Measurements from ENCODE around the gene LHCGR. TPM values are rescaled to one million over a fixed set of nuclear protein-coding genes. Genes with fewer than 3 reads are reported as not detected.
A peak's percentile ranks its signal among the peaks of the same experiment; 100 is the strongest.
"Not testable (repeated sequence)": the region's sequence is repeated elsewhere in the genome, so short reads cannot be mapped to it uniquely, and the experiment has no call there.

Gene LHCGR
- total RNA-seq, 2 experiments from 2014 or later = not detected

DNA sequence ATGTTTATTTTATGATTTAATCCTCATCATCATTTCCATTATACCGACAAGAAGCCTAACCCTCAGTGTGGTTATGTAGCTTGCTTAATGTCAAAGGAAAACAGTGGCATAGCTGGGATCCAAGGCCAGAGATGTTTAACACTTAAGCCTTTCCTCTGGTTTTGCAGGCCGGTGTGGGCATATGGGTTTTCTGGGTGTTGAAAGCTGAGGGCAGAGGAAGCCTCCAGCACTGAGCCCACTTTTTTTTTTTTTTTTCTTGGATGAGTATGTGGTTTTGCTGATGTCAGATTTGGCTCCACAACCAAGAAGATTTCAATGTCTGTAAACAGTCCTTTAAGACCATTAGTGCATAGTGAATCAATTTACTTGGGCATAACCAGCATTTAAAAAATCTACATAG, 41.3 kb downstream of the LHCGR start:
- POLR2A ChIA-PET = no interaction called here
- CTCF ChIA-PET = no interaction called here
- H3K36me3 Mint-ChIP-seq (ENCODE audit: low read depth) = no peaks in the 10 kb centered on the region
- no peak overlapping the region for H3K4me3 Mint-ChIP-seq
- no peak for DNase-seq
- H3K9me3 Mint-ChIP-seq = no peaks in the 10 kb centered on the region
- H3K4me1 Mint-ChIP-seq = peaks cover 6% of the 10 kb centered on the region
- no peak overlapping the region for H3K27ac Mint-ChIP-seq
- H3K27me3 Mint-ChIP-seq = no peaks in the 10 kb centered on the region

DNA sequence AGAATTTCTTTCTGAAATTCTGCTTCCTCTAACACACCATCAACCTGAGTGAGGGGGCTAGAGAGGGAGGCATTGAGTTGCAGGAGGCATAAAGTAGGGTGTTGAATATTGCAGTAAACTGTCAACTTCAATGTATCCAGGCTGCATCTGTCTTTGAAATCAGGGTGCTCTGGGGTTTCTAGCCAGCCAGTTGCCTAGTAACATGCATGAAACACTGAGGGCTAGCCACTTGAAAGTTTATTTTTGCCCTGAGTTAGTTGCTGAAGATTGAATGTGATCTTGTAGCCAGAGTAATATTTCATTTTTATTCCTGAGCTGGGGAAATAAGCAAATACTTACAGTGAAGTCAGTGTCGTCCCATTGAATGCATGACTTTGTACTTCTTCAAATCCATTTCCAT, 41.9 kb downstream of the LHCGR start:
- ChIA-PET POLR2A (no interaction called here), CTCF (no interaction called here)
- Mint-ChIP-seq H3K36me3 (ENCODE audit: low read depth) (no peaks in the 10 kb centered on the region), H3K4me1 (peaks cover 6% of the 10 kb centered on the region), H3K4me3 (no peak overlapping the region), H3K27ac (peak overlapping the region; percentile 60), H3K9me3 (no peaks in the 10 kb centered on the region), H3K27me3 (no peaks in the 10 kb centered on the region)
- DNase-seq = peak; percentile 7

DNA sequence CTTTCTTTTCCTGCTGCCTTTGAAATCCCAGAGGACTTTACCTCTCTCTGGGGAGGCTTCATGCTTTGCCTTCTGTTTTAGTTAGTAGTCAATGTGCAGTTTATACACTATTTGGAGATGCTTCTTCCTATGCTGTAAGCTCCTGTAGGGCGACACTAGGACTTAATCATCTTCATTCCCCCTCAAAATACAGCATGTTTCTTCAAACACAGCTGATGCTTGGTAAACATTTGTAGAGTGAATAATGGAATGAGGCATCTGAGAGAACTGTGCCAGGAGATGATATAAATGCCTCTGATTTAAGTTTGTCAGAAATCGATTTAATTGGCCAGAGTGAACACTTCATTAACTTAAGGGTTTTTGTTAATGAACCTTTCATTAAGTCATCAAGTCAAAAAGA, 43.4 kb downstream of the LHCGR start:
- no peaks in the 10 kb centered on the region for H3K27me3 Mint-ChIP-seq
- no peaks in the 10 kb centered on the region for H3K36me3 Mint-ChIP-seq (ENCODE audit: low read depth)
- DNase-seq = no peak
- H3K4me3 Mint-ChIP-seq = no peak overlapping the region
- H3K27ac Mint-ChIP-seq = no peak overlapping the region
- no peaks in the 10 kb centered on the region for H3K9me3 Mint-ChIP-seq
- CTCF ChIA-PET = no interaction called here
- POLR2A ChIA-PET = no interaction called here
- H3K4me1 Mint-ChIP-seq = peaks cover 8% of the 10 kb centered on the region

DNA sequence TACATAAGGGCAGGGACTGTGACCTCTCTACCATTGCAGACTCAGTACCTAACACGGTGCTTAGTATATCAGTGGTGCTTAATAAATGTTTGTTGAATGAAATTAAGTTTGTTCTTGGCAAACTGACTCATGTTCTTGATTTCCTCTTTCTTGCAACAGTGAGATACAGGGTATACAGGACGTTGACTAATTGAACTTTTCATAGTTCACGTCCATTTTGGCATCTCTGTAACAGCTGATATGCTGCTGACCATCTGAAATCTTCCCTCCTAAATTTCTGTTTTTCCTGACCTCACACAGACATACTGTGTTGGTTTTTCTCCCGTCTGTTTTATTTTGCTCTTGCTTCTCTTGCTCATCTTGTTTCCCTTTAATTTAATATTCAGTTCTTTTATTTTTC, 44.2 kb downstream of the LHCGR start:
- Mint-ChIP-seq H3K27ac (no peak overlapping the region), H3K9me3 (no peaks in the 10 kb centered on the region), H3K4me1 (peaks cover 8% of the 10 kb centered on the region), H3K36me3 (ENCODE audit: low read depth) (no peaks in the 10 kb centered on the region), H3K27me3 (no peaks in the 10 kb centered on the region), H3K4me3 (no peak overlapping the region)
- DNase-seq = no peak
- CTCF ChIA-PET = no interaction called here
- POLR2A ChIA-PET = no interaction called here

DNA sequence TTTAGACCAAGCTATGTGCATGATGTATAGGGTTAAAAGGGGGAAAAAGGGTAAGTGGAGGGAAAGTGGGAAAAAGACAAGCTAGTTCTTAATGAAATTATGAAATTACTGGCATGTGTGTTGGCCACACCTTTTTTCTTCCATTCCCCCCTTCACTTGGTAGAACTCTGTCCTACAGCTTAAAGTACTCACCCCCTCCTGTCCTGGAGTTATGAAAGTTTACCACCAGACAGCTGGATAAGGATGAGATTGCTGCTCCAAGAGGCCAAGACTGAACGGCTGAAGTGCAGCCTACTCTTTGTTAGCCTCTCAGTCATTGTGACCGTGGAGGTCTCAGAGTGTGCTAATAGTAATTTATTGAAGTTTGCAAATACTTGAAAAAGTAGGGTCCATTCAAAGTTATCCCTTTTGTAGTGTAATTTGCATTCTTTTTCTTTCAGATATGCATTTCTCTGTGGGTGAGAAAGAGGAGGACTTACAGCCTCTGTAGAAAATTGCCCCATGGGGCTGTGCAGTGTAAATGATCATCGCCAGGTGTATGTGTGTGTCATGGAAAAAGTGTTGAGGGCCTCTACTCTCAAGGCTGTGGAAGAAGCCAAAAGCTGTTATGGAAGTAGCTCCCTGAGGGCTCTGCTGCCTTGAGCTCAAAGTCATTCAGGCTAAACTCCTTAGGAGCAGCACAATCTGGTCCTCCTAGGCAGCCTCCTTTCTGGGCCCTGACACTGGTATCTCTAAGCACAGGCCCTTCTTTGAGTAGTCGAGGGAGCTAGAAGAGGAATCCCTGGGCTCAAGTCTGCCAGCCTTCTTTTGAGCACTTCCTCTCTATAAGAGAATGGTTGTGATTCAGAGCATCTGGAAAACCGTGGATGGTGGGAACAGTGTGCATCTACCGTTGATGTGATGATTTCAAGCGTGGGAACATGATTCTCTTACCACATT, 46.2 kb downstream of the LHCGR start:
- peaks cover 8% of the 10 kb centered on the region for H3K4me1 Mint-ChIP-seq
- H3K27me3 Mint-ChIP-seq = no peaks in the 10 kb centered on the region
- H3K36me3 Mint-ChIP-seq (ENCODE audit: low read depth) = no peaks in the 10 kb centered on the region
- H3K9me3 Mint-ChIP-seq = no peaks in the 10 kb centered on the region
- DNase-seq = no peak
- no peak overlapping the region for H3K27ac Mint-ChIP-seq
- ChIA-PET POLR2A (no interaction called here), CTCF (no interaction called here)
- no peak overlapping the region for H3K4me3 Mint-ChIP-seq

DNA sequence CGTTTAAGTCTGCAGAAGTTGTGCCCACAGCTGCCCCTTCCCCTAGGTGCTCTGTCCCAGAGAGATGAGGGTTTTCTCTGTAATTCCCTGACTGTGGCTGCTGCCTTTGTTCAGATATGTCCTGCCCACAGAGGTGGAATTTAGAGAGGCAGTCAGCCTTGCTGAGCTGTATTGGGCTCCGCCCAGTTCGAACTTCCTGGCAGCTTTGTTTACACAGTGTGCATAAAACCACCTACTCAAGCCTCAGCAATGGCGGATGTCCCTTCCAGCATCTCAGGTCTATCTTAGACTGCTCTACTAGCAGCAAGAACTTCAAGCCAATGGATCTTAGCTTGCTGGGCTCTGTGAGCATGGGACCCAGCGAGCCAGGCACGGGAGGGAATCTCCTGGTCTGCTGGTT, 48.1 kb downstream of the LHCGR start:
- CTCF ChIA-PET = no interaction called here
- H3K4me1 Mint-ChIP-seq = peaks cover 2% of the 10 kb centered on the region
- POLR2A ChIA-PET = no interaction called here
- H3K36me3 Mint-ChIP-seq (ENCODE audit: low read depth) = no peaks in the 10 kb centered on the region
- peak overlapping the region; percentile 42 for H3K27ac Mint-ChIP-seq
- H3K27me3 Mint-ChIP-seq = no peaks in the 10 kb centered on the region
- no peaks in the 10 kb centered on the region for H3K9me3 Mint-ChIP-seq
- peak; percentile 33 for DNase-seq
- no peak overlapping the region for H3K4me3 Mint-ChIP-seq

DNA sequence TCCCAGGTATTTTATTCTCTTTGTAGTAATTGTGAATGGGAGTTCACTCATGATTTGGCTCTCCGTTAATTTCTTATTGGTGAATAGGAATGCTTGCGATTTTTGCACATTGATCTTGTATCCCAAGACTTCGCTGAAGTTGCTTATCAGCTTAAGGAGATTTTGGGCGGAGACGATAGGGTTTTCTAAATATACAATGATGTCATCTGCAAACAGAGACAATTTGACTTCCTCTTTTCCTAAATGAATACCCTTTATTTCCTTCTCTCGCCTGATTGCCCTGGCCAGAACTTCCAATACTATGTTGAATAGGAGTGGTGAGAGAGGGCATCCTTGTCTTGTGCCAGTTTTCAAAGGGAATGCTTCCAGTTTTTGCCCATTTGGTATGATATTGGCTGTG, 51.9 kb downstream of the LHCGR start:
- H3K27me3 Mint-ChIP-seq; POLR2A ChIA-PET; H3K36me3 Mint-ChIP-seq (ENCODE audit: low read depth); H3K9me3 Mint-ChIP-seq; H3K27ac Mint-ChIP-seq; DNase-seq; CTCF ChIA-PET; H3K4me3 Mint-ChIP-seq; H3K4me1 Mint-ChIP-seq: not testable (repeated sequence)

DNA sequence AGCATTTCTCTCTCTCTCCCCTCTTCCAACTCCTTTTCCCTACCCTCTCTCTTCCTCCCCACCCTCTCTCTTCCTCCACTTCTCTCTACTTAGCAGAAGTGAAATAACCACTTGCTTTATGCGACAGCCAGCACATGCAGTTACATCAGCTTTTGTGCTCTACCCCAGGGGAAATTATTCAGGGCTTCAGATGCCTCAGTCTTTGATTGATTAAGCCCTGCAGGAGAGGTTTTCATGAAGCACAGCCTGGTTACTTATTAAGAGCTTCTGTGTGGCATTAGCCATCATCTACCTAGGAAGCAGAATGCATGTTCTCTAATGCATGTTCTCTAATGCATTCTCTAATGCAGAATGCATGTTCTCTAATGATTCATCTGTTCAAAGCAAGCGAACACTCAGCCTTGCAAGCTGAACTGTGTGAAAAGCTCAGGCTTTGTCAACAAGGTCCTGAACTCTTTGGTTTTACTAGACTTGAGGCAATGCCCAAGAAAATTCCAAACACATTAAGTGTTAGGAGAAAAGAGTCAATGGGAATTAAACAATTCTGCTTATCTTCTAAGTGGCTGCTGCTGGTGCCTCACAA, 56.1 kb downstream of the LHCGR start:
- CTCF ChIA-PET = no interaction called here
- H3K4me3 Mint-ChIP-seq = no peak overlapping the region
- no peaks in the 10 kb centered on the region for H3K4me1 Mint-ChIP-seq

DNA sequence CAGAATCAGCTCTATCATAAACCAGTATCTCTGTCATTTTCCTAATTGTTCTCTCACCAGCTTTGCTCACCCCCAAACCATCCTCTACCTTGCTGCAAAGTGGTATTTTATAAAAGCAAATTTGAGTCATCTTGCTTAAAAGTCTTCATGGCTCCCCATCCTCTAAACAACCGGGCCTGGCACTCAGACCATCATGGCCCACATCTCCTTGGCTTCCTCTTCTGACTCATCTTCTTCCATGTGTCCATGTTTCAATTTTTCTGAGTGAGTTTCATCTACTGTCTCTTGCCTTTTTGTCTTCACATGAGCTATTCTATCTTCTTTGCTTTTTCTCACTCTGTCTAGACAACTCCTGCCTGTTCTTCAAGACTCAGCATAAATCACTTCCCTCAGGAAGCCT, 58.6 kb downstream of the LHCGR start:
- POLR2A ChIA-PET = no interaction called here
- no peak for DNase-seq
- Mint-ChIP-seq H3K4me1 (no peaks in the 10 kb centered on the region), H3K9me3 (no peaks in the 10 kb centered on the region), H3K27me3 (no peaks in the 10 kb centered on the region), H3K36me3 (ENCODE audit: low read depth) (no peaks in the 10 kb centered on the region), H3K4me3 (no peak overlapping the region), H3K27ac (no peak overlapping the region)
- CTCF ChIA-PET = no interaction called here

More for the DNA sequence above, 56.1 kb downstream of the LHCGR start:
- H3K36me3 Mint-ChIP-seq (ENCODE audit: low read depth) = no peaks in the 10 kb centered on the region
- DNase-seq = no peak
- no peaks in the 10 kb centered on the region for H3K27me3 Mint-ChIP-seq
- no peak overlapping the region for H3K27ac Mint-ChIP-seq
- POLR2A ChIA-PET = interaction anchor here (0.6 kb wide), 1 partner anchor 85 kb away, joined by 4 read pairs; no protein-coding TSS in a partner anchor
- H3K9me3 Mint-ChIP-seq = no peaks in the 10 kb centered on the region

DNA sequence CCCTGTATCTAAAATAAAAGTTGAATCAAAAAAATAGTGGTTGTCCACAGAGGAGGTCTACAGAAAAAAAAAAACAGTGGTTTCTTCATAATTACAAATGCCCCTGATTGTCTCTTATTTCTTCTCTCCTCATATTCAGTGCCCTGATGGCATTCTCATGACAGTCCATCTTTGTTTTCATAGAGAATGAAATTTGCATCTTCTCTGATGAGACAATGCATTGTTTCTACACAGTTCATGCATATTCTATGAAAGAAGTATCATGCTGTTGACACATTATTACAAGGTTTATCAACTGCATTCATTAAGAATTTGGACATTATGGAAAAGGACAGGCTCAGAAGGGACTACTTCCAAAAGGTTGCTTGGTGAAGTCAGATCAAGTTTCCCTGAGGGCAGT, 59.5 kb downstream of the LHCGR start:
- no peaks in the 10 kb centered on the region for H3K4me1 Mint-ChIP-seq
- ChIA-PET CTCF (no interaction called here), POLR2A (no interaction called here)
- no peak for DNase-seq
- no peak overlapping the region for H3K27ac Mint-ChIP-seq
- H3K27me3 Mint-ChIP-seq = no peaks in the 10 kb centered on the region
- H3K36me3 Mint-ChIP-seq (ENCODE audit: low read depth) = no peaks in the 10 kb centered on the region
- no peak overlapping the region for H3K4me3 Mint-ChIP-seq
- H3K9me3 Mint-ChIP-seq = no peaks in the 10 kb centered on the region

DNA sequence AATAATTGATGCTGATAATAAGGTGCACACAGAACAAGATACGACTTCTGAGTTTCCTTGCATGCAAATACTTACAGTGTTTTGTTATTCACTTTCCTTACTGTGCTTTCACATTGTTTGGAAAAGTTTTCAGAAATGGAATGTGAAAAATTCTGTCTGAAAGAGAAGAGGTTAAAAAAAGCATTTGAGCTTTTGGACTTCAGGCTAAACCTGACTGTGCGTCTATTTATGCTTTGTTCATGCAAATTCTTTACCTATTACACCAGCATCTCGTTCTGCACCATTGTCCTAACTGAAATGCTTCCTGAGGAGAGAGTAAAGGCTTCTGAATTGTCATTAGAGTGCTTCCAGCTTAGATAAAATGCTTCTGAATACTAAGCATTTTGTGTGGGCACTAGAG, 61.4 kb downstream of the LHCGR start:
- Mint-ChIP-seq H3K27me3 (no peaks in the 10 kb centered on the region), H3K4me1 (no peaks in the 10 kb centered on the region), H3K4me3 (no peak overlapping the region), H3K27ac (no peak overlapping the region), H3K9me3 (no peaks in the 10 kb centered on the region), H3K36me3 (ENCODE audit: low read depth) (no peaks in the 10 kb centered on the region)
- POLR2A ChIA-PET = no interaction called here
- CTCF ChIA-PET = no interaction called here
- no peak for DNase-seq

DNA sequence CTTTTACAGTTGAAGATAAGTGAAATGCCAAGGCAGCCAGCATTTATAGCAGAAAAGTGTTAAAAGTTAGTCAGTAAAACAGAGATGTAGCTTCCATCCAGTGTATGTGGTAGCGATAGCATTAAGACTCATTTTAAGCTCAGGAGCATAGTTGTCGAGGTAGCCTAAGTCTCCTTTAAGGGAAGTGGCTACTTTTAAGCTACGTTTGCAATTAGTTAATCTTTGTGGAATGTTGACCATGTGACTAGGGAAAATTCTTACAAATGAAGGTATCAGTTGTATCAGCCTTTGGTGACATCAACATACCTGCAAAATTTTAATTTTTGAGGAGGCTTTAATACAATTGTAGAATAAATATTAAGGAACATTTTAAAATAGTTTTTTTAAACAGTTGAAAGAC, 61.9 kb downstream of the LHCGR start:
- DNase-seq = no peak
- POLR2A ChIA-PET = no interaction called here
- no peaks in the 10 kb centered on the region for H3K9me3 Mint-ChIP-seq
- no peaks in the 10 kb centered on the region for H3K27me3 Mint-ChIP-seq
- no peak overlapping the region for H3K27ac Mint-ChIP-seq
- CTCF ChIA-PET = no interaction called here
- H3K36me3 Mint-ChIP-seq (ENCODE audit: low read depth) = no peaks in the 10 kb centered on the region
- H3K4me1 Mint-ChIP-seq = no peaks in the 10 kb centered on the region
- no peak overlapping the region for H3K4me3 Mint-ChIP-seq

DNA sequence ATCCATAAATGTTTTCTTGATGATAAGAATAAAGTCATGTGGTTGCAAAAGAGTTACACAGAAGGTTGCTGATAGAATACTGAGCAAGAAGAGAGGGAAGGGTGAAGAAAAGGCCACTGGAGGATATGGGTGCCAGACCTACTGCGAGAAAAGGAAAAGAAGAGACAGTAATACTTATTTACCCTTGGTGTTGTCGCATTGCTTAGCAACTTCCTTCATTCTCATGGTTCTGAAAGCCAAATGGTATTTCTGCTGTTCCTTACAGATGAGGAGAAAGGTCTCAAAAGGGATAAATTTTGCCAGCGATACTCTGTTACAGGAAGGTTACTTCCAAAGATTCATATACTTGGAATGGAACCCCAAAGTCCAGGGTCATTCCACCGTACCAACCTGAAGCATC, 62.5 kb downstream of the LHCGR start:
- Mint-ChIP-seq H3K27me3 (no peaks in the 10 kb centered on the region), H3K36me3 (ENCODE audit: low read depth) (no peaks in the 10 kb centered on the region), H3K9me3 (no peaks in the 10 kb centered on the region), H3K4me1 (no peaks in the 10 kb centered on the region), H3K4me3 (no peak overlapping the region), H3K27ac (no peak overlapping the region)
- ChIA-PET CTCF (no interaction called here), POLR2A (no interaction called here)
- DNase-seq = no peak
